GM18498 (cell line): ENCODE results near the gene RAB7A.
"Not testable (repeated sequence)": the region's sequence is repeated elsewhere in the genome, so short reads cannot be mapped to it uniquely, and the experiment has no call there.

ENCODE experiments used
- ATAC-seq: cut with Tn5 transposase; IDR thresholded peaks from one replicate; pipeline ENCODE4 v1.9.1; 2021; ENCODE audit warnings: mild to moderate bottlenecking, moderate library complexity; ENCODE audit not compliant: unreplicated experiment

Gene RAB7A

DNA sequence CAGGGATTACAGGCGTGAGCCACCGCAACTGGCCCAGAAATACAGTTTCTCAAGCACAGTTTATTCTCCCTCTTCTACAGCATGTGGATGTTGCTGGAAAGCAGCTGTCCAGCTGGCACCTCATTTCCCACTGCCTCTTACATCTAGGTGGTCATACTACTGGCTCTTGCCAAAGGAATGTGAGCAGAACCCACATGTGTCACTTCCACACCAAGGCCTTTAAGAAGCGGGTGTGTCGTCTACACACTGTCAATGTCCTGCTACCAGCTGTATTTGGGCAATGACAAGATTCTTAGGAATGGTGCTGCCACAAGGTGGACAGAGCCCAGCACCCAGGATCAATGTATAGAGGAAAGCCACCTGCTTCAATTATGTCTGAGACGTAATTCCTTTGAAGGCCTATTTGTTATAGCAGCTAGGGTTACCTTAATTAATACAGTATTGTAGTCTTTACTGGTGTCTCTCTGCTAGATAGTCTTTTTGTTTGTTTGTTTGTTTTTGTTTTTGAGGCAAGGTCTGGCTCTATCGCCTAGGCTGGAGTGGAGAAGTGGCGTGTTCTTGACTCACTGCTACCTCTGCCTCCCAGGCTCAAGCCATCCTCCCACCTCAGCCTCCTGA is 15.1 kb upstream of the RAB7A start:
- ATAC-seq: no peak

DNA sequence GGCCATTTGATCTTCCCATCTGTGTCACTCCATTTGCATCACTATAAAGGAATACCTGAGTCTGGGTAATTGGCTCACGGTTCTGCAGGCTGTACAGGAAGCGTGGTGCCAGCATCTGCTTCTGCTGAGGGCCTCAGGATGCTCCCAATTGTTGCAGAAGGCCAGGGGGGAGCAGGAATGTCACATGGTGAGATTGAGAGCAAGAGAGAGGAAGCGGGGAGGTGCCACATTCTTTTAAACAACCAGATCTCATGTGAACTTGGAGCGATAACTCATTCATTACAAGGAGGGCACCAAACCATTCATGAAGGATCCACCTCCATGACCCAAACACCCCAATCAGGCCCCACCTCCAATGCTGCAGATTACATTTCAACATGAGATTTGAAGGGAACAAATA is 13.1 kb upstream of the RAB7A start:
- ATAC-seq: no peak

DNA sequence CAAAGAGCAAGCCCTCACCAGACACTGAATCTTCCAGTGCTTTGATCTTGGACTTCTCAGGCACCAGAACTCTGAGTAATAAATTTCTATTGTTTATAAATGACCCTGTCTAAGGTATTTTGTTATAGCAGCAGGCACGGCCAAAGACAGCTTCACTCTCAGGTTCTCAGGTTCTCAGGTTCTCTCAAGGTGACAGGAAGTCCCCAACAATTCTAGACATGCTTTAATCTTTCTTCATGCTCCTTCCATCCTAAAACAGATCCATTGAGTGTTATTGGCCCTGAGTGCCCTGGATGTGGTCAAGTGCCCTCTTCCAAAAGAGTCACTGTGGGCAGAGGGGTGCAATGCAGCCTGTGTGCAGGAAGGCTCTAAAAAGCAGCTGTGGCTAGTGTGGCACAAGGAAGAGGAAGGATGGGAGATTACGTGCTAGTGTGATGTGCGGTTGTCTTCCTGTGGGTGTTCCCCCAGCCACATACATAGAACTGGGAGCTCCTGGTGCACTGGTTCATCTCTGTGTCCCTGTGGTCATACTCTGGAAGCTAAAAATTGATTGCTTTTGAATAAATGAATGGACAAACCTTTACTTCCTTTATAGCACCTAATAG is 11.0 kb upstream of the RAB7A start:
- no peak for ATAC-seq

- not testable (repeated sequence) for ATAC-seq
Measured at GRCh38 chr3:128718892-128719291, 7.1 kb upstream of the RAB7A start.

DNA sequence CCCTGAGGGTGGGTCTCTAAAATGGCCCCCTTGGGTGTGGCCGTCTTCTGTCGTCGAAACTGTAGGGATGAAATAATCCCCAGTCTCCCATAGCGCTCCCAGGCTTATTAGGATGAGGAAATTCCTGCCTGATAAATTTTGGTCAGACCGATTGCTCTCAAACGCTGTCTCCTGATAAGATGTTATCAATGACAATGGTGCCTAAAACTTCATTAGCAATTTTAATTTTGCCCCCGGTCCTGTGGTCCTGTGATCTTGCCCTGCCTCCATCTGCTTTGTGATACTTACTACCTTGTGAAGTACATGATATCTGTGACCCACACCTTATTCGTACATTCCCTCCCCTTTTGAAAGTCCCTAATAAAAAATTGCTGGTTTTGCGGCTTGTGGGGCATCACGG is 5.1 kb upstream of the RAB7A start:
- ATAC-seq: no peak

- ATAC-seq: no peak
Measured at GRCh38 chr3:128723477-128723876, 2.5 kb upstream of the RAB7A start.

DNA sequence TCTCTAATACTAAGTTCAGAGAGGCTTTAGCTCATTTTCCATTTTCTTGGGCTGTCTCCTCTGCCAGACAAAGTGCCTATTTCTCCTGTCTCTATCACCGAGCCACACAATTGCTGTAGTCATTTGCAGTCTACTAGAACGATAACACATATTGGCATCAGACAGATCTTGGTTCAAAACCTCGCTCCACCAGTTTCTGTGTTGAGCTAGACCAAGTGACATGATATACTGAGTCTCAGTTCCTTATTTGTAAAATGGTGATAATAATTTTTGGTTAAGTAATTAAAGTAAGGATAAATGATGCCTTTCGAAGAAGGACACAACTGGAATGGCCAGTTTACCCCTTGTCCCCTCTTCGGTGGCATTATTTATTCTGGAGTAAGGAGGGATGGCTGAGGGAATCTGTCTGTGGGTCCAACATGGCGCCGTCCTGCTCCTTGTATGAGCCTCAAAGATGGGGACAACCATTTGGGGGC is 398 bp upstream of the RAB7A start:
- ATAC-seq: peak; percentile 26

DNA sequence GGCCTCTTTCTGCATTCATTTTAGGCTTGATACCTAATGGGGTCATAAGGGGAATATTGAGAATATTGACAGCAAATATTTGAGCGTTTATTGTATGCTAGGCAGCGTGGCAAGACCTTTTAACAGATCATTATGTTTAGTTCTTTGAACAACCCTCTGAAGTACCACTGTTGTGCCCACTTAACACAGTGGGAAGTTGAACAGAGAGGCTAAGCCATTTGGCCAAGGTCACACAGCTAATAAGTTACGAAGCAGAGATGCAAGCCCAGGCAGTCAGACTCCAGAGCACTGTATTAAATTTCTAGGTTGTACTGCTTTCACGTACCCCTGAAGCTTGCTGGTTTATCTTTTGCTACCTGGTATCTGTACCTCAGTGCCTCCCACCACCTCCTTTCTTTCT is 1.1 kb downstream of the RAB7A start:
- ATAC-seq: no peak

DNA sequence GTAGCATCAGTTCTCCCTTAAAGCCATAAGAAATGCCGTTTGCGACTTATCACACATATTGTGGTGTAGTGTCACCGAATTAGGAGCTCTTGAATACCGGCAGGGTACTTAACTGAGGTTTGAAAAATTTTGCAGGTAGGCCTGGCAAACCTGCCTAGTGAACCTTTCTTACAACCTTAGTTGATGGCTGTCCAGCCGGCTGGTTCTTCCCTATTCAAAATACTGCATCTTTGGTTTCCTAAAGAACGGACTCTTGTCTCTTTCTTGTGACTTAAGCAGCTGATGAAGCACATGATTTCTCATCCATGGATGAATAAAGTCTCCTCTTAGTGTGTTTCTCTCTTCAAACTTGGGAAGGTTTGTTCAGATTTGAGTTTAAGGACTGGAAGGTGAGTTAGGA is 1.5 kb downstream of the RAB7A start:
- no peak for ATAC-seq

GRCh38 chr3:128727996-128728395 is 2.0 kb downstream of the RAB7A start:
- ATAC-seq: no peak

GRCh38 chr3:128728521-128728920 is 2.5 kb downstream of the RAB7A start:
- ATAC-seq: not testable (repeated sequence)

DNA sequence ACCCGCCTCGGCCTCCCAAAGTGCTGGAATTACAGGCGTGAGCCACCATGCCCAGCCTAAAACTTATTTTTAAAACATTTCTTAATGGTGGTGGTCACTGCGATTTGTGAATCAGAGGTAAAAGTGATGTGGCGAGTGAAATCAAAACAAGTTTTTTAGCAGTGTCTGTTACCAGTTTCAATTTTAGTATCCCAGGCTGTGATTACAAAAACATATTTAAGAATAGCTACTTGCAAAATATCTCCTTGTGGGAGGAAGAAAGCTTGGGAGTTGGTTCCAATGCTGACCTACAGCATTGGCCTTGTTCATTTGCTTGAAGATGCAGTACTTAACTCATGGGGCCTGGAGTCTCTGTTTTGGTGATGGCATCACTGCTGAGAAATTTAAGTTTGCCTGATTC is 4.5 kb downstream of the RAB7A start:
- ATAC-seq: no peak

GRCh38 chr3:128734523-128735189 is 8.7 kb downstream of the RAB7A start:
- peak; percentile 67 for ATAC-seq

- no peak for ATAC-seq
Measured at GRCh38 chr3:128735287-128735686, 9.3 kb downstream of the RAB7A start.

DNA sequence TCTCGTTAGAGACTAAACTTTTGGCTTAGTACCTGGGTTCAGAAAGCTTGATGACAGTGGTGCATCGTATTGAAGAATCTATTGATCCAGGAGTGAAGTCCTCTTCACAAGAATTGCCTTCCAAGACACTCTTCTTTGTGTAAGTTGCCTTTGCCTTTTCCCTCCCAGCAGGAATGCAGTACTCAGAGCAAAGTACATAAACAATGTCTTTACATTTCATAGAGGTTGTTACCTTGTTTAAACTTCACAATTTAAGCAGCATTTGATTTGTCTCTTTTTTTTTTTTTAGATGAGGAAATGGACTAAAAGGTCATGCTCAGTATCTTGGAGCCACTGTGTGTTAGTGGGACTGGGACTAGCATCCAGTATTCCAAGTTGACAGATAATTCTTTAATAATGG is 9.9 kb downstream of the RAB7A start:
- no peak for ATAC-seq

DNA sequence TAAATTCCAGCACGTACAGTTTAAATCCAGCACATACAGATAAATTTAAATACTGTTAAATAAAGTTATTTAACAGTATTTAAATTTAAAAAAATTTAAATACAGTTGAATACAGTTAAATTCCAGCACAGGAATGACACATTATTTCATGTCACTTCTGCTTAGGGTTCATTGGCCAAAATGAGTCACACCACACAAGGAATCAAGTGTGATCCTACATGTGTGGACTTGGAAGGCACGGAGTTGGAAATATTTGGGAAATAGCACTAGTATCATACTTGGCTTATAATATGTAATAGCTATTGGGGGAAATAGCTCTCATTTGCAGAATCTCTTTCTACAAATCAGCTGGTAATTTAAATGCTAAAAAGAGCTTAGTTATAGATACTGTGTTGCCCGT is 10.6 kb downstream of the RAB7A start:
- no peak for ATAC-seq

GRCh38 chr3:128740621-128741020 is 14.6 kb downstream of the RAB7A start:
- no peak for ATAC-seq

DNA sequence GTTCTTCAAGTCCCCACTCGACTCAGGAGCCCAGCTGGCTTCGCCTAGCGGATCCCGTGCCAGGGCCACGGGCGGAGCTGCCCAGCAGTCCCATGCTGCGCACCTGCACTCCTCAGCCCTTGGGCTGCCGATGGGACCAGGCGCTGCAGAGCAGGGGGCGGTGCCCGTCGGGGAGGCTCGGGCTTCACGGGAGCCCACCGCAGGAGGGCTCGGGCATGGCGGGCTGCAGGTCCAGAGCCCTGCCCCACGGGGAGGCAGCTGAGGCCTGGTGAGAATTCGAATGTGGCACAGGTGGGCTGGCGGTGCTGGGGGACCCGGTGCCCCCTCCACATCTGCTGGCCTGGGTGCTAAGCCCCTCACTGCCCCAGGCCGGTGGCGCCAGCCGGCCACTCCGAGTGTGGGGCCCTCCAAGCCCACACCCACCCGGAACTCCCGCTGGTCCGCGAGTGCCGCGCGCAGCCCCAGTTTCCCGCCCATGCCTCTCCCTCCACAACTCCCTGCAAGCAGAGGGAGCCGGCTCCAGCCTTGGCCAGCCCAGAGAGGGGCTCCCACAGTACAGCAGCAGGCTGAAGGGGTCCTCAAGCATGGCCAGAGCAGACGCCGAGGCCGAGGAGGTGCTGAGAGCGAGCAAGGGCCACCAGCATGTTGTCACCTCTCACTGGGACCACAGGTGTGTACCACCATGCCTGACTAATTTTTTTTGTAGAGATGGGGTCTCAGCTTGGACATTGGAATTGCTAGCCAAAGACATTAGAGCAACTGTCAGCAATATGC is 17.0 kb downstream of the RAB7A start:
- ATAC-seq: no peak

DNA sequence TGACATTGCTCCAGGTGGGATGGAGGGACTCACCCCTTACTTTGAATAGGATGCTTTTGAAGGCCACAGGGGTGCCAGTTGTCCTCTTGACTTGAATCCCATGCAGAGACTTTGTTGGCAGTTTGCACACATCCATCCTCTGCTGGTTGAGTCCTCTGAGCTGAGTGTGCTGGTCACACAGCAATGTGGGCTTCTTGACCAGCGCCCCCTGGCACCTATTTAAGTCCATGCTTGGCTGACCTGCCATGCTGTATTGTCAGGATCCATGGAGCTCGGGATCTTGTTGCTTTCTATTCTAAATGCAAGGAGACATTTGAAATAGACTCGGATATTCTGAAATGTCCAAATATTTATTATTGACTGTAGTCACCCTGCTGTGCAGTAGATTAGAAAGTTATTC is 19.8 kb downstream of the RAB7A start:
- ATAC-seq: no peak

DNA sequence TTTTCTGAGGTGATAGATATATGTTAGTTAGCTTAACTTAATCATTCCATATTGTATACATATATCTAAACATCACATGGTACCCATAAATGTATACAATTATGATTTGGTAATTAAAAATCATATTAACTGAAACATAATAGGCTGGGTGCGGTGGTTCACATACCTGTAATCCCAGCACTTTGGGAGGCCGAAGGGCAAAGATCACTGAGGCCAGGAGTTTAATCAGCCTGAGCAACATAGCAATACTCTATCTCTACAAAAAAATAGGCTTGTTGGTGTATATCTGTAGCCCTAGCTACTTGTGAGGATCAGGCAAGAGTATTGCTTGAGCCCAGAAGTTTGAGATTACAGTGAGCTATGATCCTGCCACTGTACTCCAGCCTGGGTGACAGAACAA is 20.9 kb downstream of the RAB7A start:
- no peak for ATAC-seq

- ATAC-seq: no peak
Measured at GRCh38 chr3:128748557-128748956, 22.6 kb downstream of the RAB7A start.

- no peak for ATAC-seq
Measured at GRCh38 chr3:128749035-128749434, 23.1 kb downstream of the RAB7A start.
